ENCODE data around the gene CSNK1G2. TPM values are rescaled to one million over a fixed set of nuclear protein-coding genes. Genes with fewer than 3 reads are reported as not detected.

Gene CSNK1G2
- polyA plus RNA-seq, 2 of the 4 experiments (the other 2 are of a cell fraction) = 15.5 to 42.0 TPM

- no peak for TF ChIP-seq REST (IDR thresholded peaks at IDR 0.05)
- TF ChIP-seq SMC3 (IDR thresholded peaks at IDR 0.05) = no peak
- no peak for TF ChIP-seq MAX (IDR thresholded peaks at IDR 0.05)
- TF ChIP-seq POLR2A (IDR thresholded peaks at IDR 0.05; ENCODE audit: low read length) = no peak
Observed at GRCh38 chr19:1893791-1894190, 47.2 kb upstream of the CSNK1G2 start (continued).

- Histone ChIP-seq H3K4me1 (0 out of 3 replicates have a peak, but pooled peaks cover 7% of the 10 kb centered on the region), H3K27ac (no peak overlapping the region), H3K9me3 (no peaks in the 10 kb centered on the region), H3K4me3 (no peak overlapping the region), H3K4me2 (no peak overlapping the region)
- no peak for DNase-seq (ENCODE audit: low read depth in 1 of 2, low spot score in 1 of 2)
- CTCF ChIA-PET = interaction anchor here (0.6 kb wide), 2 partner anchors 85 to 130 kb away, joined by 3 to 6 read pairs; no protein-coding TSS in a partner anchor
- no peak for ATAC-seq
- POLR2A ChIA-PET = no interaction called here
- no peak for TF ChIP-seq JUN (IDR thresholded peaks at IDR 0.05)
- 84% methylated on average over 12 of the region's 13 CpGs for WGBS (ENCODE audit: missing lambda C conversion rate)
- FAIRE-seq = no peak
Observed at GRCh38 chr19:1896508-1896907, 44.5 kb upstream of the CSNK1G2 start.

GRCh38 chr19:1901940-1902404, 39.0 kb upstream of the CSNK1G2 start:
- no peaks in the 10 kb centered on the region for H3K9me3 ChIP-seq
- FAIRE-seq = no peak
- 86% methylated on average over 16 of the region's 16 CpGs for WGBS (ENCODE audit: missing lambda C conversion rate)

GRCh38 chr19:1902923-1903322, 38.0 kb upstream of the CSNK1G2 start:
- Histone ChIP-seq H3K4me3 (no peak overlapping the region), H3K4me1 (peaks cover 15% of the 10 kb centered on the region; the same call in 1 of the 3 replicates), H3K27ac (no peak overlapping the region), H3K9me3 (no peaks in the 10 kb centered on the region), H3K4me2 (no peak overlapping the region)
- no peak for ATAC-seq
- no peak for FAIRE-seq
- DNase-seq (ENCODE audit: low read depth in 1 of 2, low spot score in 1 of 2) = no peak
- TF ChIP-seq ELK1 (IDR thresholded peaks at IDR 0.05; ENCODE audit: low read depth, low read length) = no peak
- TF ChIP-seq CEBPB (IDR thresholded peaks at IDR 0.05) = 0 out of 4 replicates have a peak, but pooled peaks of 1 of the 2 experiments have one; percentile 13
- TF ChIP-seq PHF8 (IDR thresholded peaks at IDR 0.05; ENCODE audit: borderline replicate concordance, low read depth) = no peak
- TF ChIP-seq ZSCAN20 (CRISPR knock-in tag; IDR thresholded peaks at IDR 0.05) = no peak
- no peak for TF ChIP-seq MAZ (IDR thresholded peaks at IDR 0.05; ENCODE audit: borderline replicate concordance, low read depth, low read length)
- TF ChIP-seq SREBF2 (IDR thresholded peaks at IDR 0.05) = no peak
- WGBS (ENCODE audit: missing lambda C conversion rate) = 81% methylated on average over 6 of the region's 6 CpGs
- ChIA-PET POLR2A (no interaction called here), CTCF (interaction anchor here (0.6 kb wide), 1 partner anchor 214 kb away, joined by 3 read pairs; no protein-coding TSS in a partner anchor)

More at GRCh38 chr19:1901940-1902404, 39.0 kb upstream of the CSNK1G2 start:
- ChIA-PET POLR2A (no interaction called here), CTCF (interaction anchor here (0.6 kb wide), 1 partner anchor 213 kb away, joined by 3 read pairs; no protein-coding TSS in a partner anchor)
- H3K27ac ChIP-seq = no peak overlapping the region
- no peak overlapping the region for H3K4me2 ChIP-seq
- peaks cover 15% of the 10 kb centered on the region; the same call in 1 of the 3 replicates for H3K4me1 ChIP-seq
- H3K4me3 ChIP-seq = no peak overlapping the region
- no peak for TF ChIP-seq CHD4 (IDR thresholded peaks at IDR 0.05; ENCODE audit: borderline replicate concordance)
- no peak for TF ChIP-seq BHLHE40 (IDR thresholded peaks at IDR 0.05; ENCODE audit: low read depth, low read length)
- no peak for TF ChIP-seq HOXB13 (CRISPR knock-in tag; IDR thresholded peaks at IDR 0.05; ENCODE audit: low read depth)
- no peak for TF ChIP-seq USF2 (IDR thresholded peaks at IDR 0.05)
- TF ChIP-seq KDM1A (IDR thresholded peaks at IDR 0.05; ENCODE audit: low read depth) = no peak
- no peak for TF ChIP-seq NR3C1 (IDR thresholded peaks at IDR 0.05)
- TF ChIP-seq KDM5A (IDR thresholded peaks at IDR 0.05) = no peak
- no peak for TF ChIP-seq MAFK (IDR thresholded peaks at IDR 0.05; ENCODE audit: partially characterized antibody)
- TF ChIP-seq JUNB (IDR thresholded peaks at IDR 0.05) = no peak
- TF ChIP-seq SREBF2 (IDR thresholded peaks at IDR 0.05) = no peak
- TF ChIP-seq FOSL2 (IDR thresholded peaks at IDR 0.05) = no peak
- TF ChIP-seq FOSL2 (CRISPR knock-in tag; IDR thresholded peaks at IDR 0.05) = no peak
- no peak for TF ChIP-seq CHD2 (IDR thresholded peaks at IDR 0.05; ENCODE audit: low read length, partially characterized antibody)
- no peak for TF ChIP-seq CBX2 (IDR thresholded peaks at IDR 0.05; ENCODE audit: borderline replicate concordance, low read depth)
- TF ChIP-seq FOXS1 (CRISPR knock-in tag; IDR thresholded peaks at IDR 0.05) = no peak
- TF ChIP-seq BCL3 (IDR thresholded peaks at IDR 0.05) = no peak
- TF ChIP-seq RFX5 (IDR thresholded peaks at IDR 0.05) = no peak
- TF ChIP-seq RARB (CRISPR knock-in tag; IDR thresholded peaks at IDR 0.05) = no peak
- DNase-seq (ENCODE audit: low read depth in 1 of 2, low spot score in 1 of 2) (no peak), ATAC-seq (no peak)

Measured in A549 (cell line).